ENCODE measurements around the gene CLK3. TPM values are rescaled to one million over a fixed set of nuclear protein-coding genes. Genes with fewer than 3 reads are reported as not detected.

Gene CLK3
- polyA plus RNA-seq, 1 experiment = 34.9 TPM

GRCh38 chr15:74646480-74646879, 30.8 kb downstream of the CLK3 start:
- Histone ChIP-seq H3K27ac (ENCODE audit: low read depth, low read length) (no peak overlapping the region), H3K4me3 (ENCODE audit: low read depth, low read length) (no peak overlapping the region), H3K27me3 (ENCODE audit: control insufficient read depth, insufficient read depth, low read length) (no peaks in the 10 kb centered on the region), H3K9me3 (ENCODE audit: control insufficient read depth, insufficient read depth, low read length) (no peaks in the 10 kb centered on the region)
- TF ChIP-seq, protein P1, sequence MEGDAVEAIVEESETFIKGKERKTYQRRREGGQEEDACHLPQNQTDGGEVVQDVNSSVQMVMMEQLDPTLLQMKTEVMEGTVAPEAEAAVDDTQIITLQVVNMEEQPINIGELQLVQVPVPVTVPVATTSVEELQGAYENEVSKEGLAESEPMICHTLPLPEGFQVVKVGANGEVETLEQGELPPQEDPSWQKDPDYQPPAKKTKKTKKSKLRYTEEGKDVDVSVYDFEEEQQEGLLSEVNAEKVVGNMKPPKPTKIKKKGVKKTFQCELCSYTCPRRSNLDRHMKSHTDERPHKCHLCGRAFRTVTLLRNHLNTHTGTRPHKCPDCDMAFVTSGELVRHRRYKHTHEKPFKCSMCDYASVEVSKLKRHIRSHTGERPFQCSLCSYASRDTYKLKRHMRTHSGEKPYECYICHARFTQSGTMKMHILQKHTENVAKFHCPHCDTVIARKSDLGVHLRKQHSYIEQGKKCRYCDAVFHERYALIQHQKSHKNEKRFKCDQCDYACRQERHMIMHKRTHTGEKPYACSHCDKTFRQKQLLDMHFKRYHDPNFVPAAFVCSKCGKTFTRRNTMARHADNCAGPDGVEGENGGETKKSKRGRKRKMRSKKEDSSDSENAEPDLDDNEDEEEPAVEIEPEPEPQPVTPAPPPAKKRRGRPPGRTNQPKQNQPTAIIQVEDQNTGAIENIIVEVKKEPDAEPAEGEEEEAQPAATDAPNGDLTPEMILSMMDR (IDR thresholded peaks at IDR 0.05; ENCODE audit: low read depth, low read length) = no peak
- CTCF ChIA-PET = interaction anchor here (1.0 to 19.4 kb wide), 3 partner anchors 12 to 124 kb away, joined by 4 to 517 read pairs (median 5); no protein-coding TSS in a partner anchor
- DNase-seq (ENCODE audit: low read depth, low spot score) = no peak
- POLR2A ChIA-PET = no interaction called here

- H3K4me3 ChIP-seq (ENCODE audit: low read depth, low read length) = no peak overlapping the region
- ChIA-PET CTCF (interaction anchor here (0.5 to 19.4 kb wide), 6 partner anchors 10 to 122 kb away, joined by 3 to 517 read pairs (median 3); no protein-coding TSS in a partner anchor), POLR2A (no interaction called here)
- no peak for DNase-seq (ENCODE audit: low read depth, low spot score)
- no peaks in the 10 kb centered on the region for H3K27me3 ChIP-seq (ENCODE audit: control insufficient read depth, insufficient read depth, low read length)
- TF ChIP-seq, protein P1 (IDR thresholded peaks at IDR 0.05; ENCODE audit: low read depth, low read length) = no peak
- H3K27ac ChIP-seq (ENCODE audit: low read depth, low read length) = no peak overlapping the region
- no peaks in the 10 kb centered on the region for H3K9me3 ChIP-seq (ENCODE audit: control insufficient read depth, insufficient read depth, low read length)
Measured at GRCh38 chr15:74648051-74648842, 32.6 kb downstream of the CLK3 start.

GRCh38 chr15:74651242-74651741, 35.7 kb downstream of the CLK3 start:
- CTCF ChIA-PET = interaction anchor here (0.7 to 1.2 kb wide), 3 partner anchors 17 to 117 kb away, joined by 3 to 6 read pairs (median 4); no protein-coding TSS in a partner anchor
- TF ChIP-seq, protein P1 (IDR thresholded peaks at IDR 0.05; ENCODE audit: low read depth, low read length) = no peak
- no peak for DNase-seq (ENCODE audit: low read depth, low spot score)
- Histone ChIP-seq H3K27ac (ENCODE audit: low read depth, low read length) (no peak overlapping the region), H3K27me3 (ENCODE audit: control insufficient read depth, insufficient read depth, low read length) (no peaks in the 10 kb centered on the region), H3K4me3 (ENCODE audit: low read depth, low read length) (no peak overlapping the region), H3K9me3 (ENCODE audit: control insufficient read depth, insufficient read depth, low read length) (no peaks in the 10 kb centered on the region)
- POLR2A ChIA-PET = no interaction called here

GRCh38 chr15:74653426-74654102, 37.9 kb downstream of the CLK3 start:
- H3K4me3 ChIP-seq (ENCODE audit: low read depth, low read length) = no peak overlapping the region
- H3K27ac ChIP-seq (ENCODE audit: low read depth, low read length) = no peak overlapping the region
- H3K27me3 ChIP-seq (ENCODE audit: control insufficient read depth, insufficient read depth, low read length) = no peaks in the 10 kb centered on the region
- no peaks in the 10 kb centered on the region for H3K9me3 ChIP-seq (ENCODE audit: control insufficient read depth, insufficient read depth, low read length)
- no peak for DNase-seq (ENCODE audit: low read depth, low spot score)
- POLR2A ChIA-PET = no interaction called here
- TF ChIP-seq, protein P1 (IDR thresholded peaks at IDR 0.05; ENCODE audit: low read depth, low read length) = no peak
- CTCF ChIA-PET = interaction anchor here (1.6 to 3.1 kb wide), 2 partner anchors 18 to 22 kb away, joined by 10 to 20 read pairs; no protein-coding TSS in a partner anchor

Data from AG04450 (cell line).